GM21528 (cell line): ENCODE data around the gene APOC4.
"Not testable (repeated sequence)": the region's sequence is repeated elsewhere in the genome, so short reads cannot be mapped to it uniquely, and the experiment has no call there.

Source experiments
- ATAC-seq: cut with Tn5 transposase; IDR thresholded peaks from one replicate; pipeline ENCODE4 v1.9.1; 2021; ENCODE audit warnings: mild to moderate bottlenecking, moderate library complexity; ENCODE audit not compliant: unreplicated experiment, low FRiP score

Gene APOC4

GRCh38 chr19:44957526-44957925 lies 15.5 kb downstream of the APOC4 start:
- ATAC-seq = no peak

GRCh38 chr19:44958090-44958489 lies 16.1 kb downstream of the APOC4 start:
- no peak for ATAC-seq

GRCh38 chr19:44959691-44960090 lies 17.7 kb downstream of the APOC4 start:
- ATAC-seq = no peak

- no peak for ATAC-seq
These were observed 19.1 kb downstream of the APOC4 start for GRCh38 chr19:44960906-44961728.

- ATAC-seq = no peak
These were observed 19.8 kb downstream of the APOC4 start for GRCh38 chr19:44961821-44962220.

- no peak for ATAC-seq
These were observed 26.1 kb downstream of the APOC4 start for GRCh38 chr19:44968118-44968517.

GRCh38 chr19:44968670-44969069 lies 26.6 kb downstream of the APOC4 start:
- no peak for ATAC-seq

GRCh38 chr19:44969437-44969836 lies 27.4 kb downstream of the APOC4 start:
- ATAC-seq = no peak

GRCh38 chr19:44971451-44971850 lies 29.4 kb downstream of the APOC4 start:
- ATAC-seq = not testable (repeated sequence)

GRCh38 chr19:44972802-44973201 lies 30.8 kb downstream of the APOC4 start:
- ATAC-seq = no peak

- no peak for ATAC-seq
These were observed 32.1 kb downstream of the APOC4 start for GRCh38 chr19:44973982-44974735.

- ATAC-seq = no peak
These were observed 32.8 kb downstream of the APOC4 start for GRCh38 chr19:44974857-44975256.

- no peak for ATAC-seq
These were observed 33.4 kb downstream of the APOC4 start for GRCh38 chr19:44975444-44975843.

- ATAC-seq = no peak
These were observed 42.0 kb downstream of the APOC4 start for GRCh38 chr19:44984005-44984404.

GRCh38 chr19:44985445-44985844 lies 43.4 kb downstream of the APOC4 start:
- ATAC-seq = no peak

- ATAC-seq = no peak
These were observed 44.4 kb downstream of the APOC4 start for GRCh38 chr19:44986389-44986788.

GRCh38 chr19:44987148-44987675 lies 45.2 kb downstream of the APOC4 start:
- ATAC-seq = no peak

- ATAC-seq = no peak
These were observed 46.2 kb downstream of the APOC4 start for GRCh38 chr19:44988273-44988672.

- no peak for ATAC-seq
These were observed 47.0 kb downstream of the APOC4 start for GRCh38 chr19:44988896-44989556.

- no peak for ATAC-seq
These were observed 48.4 kb downstream of the APOC4 start for GRCh38 chr19:44990459-44990858.

- no peak for ATAC-seq
These were observed 48.9 kb downstream of the APOC4 start for GRCh38 chr19:44990966-44991365.
